ENCODE results near the gene FGF4. TPM values are rescaled to one million over a fixed set of nuclear protein-coding genes. Genes with fewer than 3 reads are reported as not detected.

Gene FGF4
- total and polyA plus RNA-seq, 10 of the 15 experiments (the other 5 are each of a cell fraction or from before 2014, with no cell fraction given) = not detected

GRCh38 chr11:69810289-69811118 is 35.4 kb upstream of the FGF4 start:
- ATAC-seq = no peak
- Histone ChIP-seq H3K9ac (ENCODE audit: control insufficient read depth, insufficient read depth, low read length) (no peak overlapping the region), H3K27me3 (replicated peaks in 1 of 2; ENCODE audit: control insufficient read depth in 2 of 2, insufficient read depth in 2 of 2, low read length in 1 of 2) (peaks cover 0 to 2% of the 10 kb centered on the region in 2 experiments; a peak in 2 of 4 replicates), H3K4me2 (ENCODE audit: control insufficient read depth, insufficient read depth) (no peak overlapping the region), H3K27ac (ENCODE audit: control insufficient read depth, insufficient read depth) (no peak overlapping the region), H2AFZ (ENCODE audit: control insufficient read depth, low read depth, low read length) (no peak overlapping the region), H3K36me3 (ENCODE audit: control insufficient read depth in 2 of 2, insufficient read depth in 2 of 2, low read length in 1 of 2) (no peaks in the 10 kb centered on the region), H3K79me2 (ENCODE audit: control insufficient read depth, insufficient read depth, low read length) (no peaks in the 10 kb centered on the region), H3K4me1 (ENCODE audit: control insufficient read depth, insufficient read depth, low read length) (no peaks in the 10 kb centered on the region), H3K9me3 (replicated peaks; ENCODE audit: control insufficient read depth, insufficient read depth, low read length) (no peaks in the 10 kb centered on the region), H3K4me3 (no peak overlapping the region), H4K20me1 (ENCODE audit: control insufficient read depth, insufficient read depth) (no peaks in the 10 kb centered on the region)
- DNase-seq (ENCODE audit: low read depth, low spot score) = no peak
- WGBS (ENCODE audit: insufficient coverage, insufficient replicate concordance, low lambda C conversion rate, missing lambda C conversion rate) = 49% methylated on average over 29 of the region's 39 CpGs
- intact Hi-C loops (cut with micrococcal nuclease; ENCODE audit: unreplicated experiment) (no loop called here), in situ Hi-C loops (cut with MboI) (no loop called here)
- ChIA-PET SMC1A (ENCODE audit: uncharacterized antibody, unreplicated experiment) (no interaction called here), POLR2A (no interaction called here), CTCF (no interaction called here), RAD21 (ENCODE audit: unreplicated experiment) (no interaction called here)
- TF ChIP-seq CEBPB (IDR thresholded peaks at IDR 0.05; ENCODE audit: borderline replicate concordance in 1 of 2, low read depth in 2 of 2, low read length in 2 of 2) (no peak), IRF3 (IDR thresholded peaks at IDR 0.05) (no peak), SREBF2 (IDR thresholded peaks at IDR 0.05; ENCODE audit: low read length) (no peak), NFXL1 (IDR thresholded peaks at IDR 0.05; ENCODE audit: borderline replicate concordance) (no peak), ZBTB33 (IDR thresholded peaks at IDR 0.05) (no peak), SREBF1 (IDR thresholded peaks at IDR 0.05; ENCODE audit: low read length) (no peak), PKNOX1 (IDR thresholded peaks at IDR 0.05) (no peak), SMAD5 (IDR thresholded peaks at IDR 0.05; ENCODE audit: low read depth) (no peak), PRDM15 (CRISPR knock-in tag; IDR thresholded peaks at IDR 0.05) (no peak)
- no peak for FAIRE-seq
- BruUV-seq (replicated peaks) = no TSS peak

Data from GM12878 (cell line).